Measurements from ENCODE around the gene FRMPD3. TPM values are rescaled to one million over a fixed set of nuclear protein-coding genes. Genes with fewer than 3 reads are reported as not detected.

The FRMPD3 gene
- total RNA-seq, 1 experiment from 2014 or later, result 2.0 TPM

GRCh38 chrX:107465932-107466620, 16.6 kb downstream of the FRMPD3 start (continued):
- TF ChIP-seq SOX15 (CRISPR knock-in tag; IDR thresholded peaks at IDR 0.05) (no peak), ZSCAN18 (CRISPR knock-in tag; IDR thresholded peaks at IDR 0.05) (no peak)

- ChIA-PET CTCF (no interaction called here), POLR2A (no interaction called here)
- DNase-seq (ENCODE audit: low spot score) (no peak), ATAC-seq (no peak)
- Mint-ChIP-seq H3K27me3 (ENCODE audit: low read depth) (no peaks in the 10 kb centered on the region), H3K4me3 (no peak overlapping the region), H3K36me3 (no peaks in the 10 kb centered on the region), H3K27ac (no peak overlapping the region), H3K4me1 (peaks cover 19% of the 10 kb centered on the region), H3K9me3 (no peaks in the 10 kb centered on the region)
- TF ChIP-seq FOXP4 (CRISPR knock-in tag; IDR thresholded peaks at IDR 0.05) (no peak), ZNF138 (CRISPR knock-in tag; conservative IDR thresholded peaks at IDR 0.05) (no peak), NFE2L1 (CRISPR knock-in tag; IDR thresholded peaks at IDR 0.05) (no peak), ZNF121 (CRISPR knock-in tag; IDR thresholded peaks at IDR 0.05) (no peak), AFF4 (CRISPR knock-in tag; IDR thresholded peaks at IDR 0.05; ENCODE audit: borderline replicate concordance) (no peak), FOXJ3 (CRISPR knock-in tag; IDR thresholded peaks at IDR 0.05; ENCODE audit: borderline replicate concordance) (no peak), ZNF232 (CRISPR knock-in tag; IDR thresholded peaks at IDR 0.05) (no peak), HMGXB4 (CRISPR knock-in tag; IDR thresholded peaks at IDR 0.05) (no peak), PRDM15 (CRISPR knock-in tag; IDR thresholded peaks at IDR 0.05) (no peak), JUN (CRISPR knock-in tag; IDR thresholded peaks at IDR 0.05) (no peak), TEAD1 (CRISPR knock-in tag; IDR thresholded peaks at IDR 0.05) (no peak), ZNF263 (CRISPR knock-in tag; IDR thresholded peaks at IDR 0.05; ENCODE audit: low read depth) (no peak), EMX1 (CRISPR knock-in tag; IDR thresholded peaks at IDR 0.05) (no peak), NR3C1 (CRISPR knock-in tag; conservative IDR thresholded peaks at IDR 0.05; ENCODE audit: low read depth) (no peak), ZNF532 (CRISPR knock-in tag; IDR thresholded peaks at IDR 0.05; ENCODE audit: borderline replicate concordance) (no peak)
Measured at GRCh38 chrX:107467271-107467670, 17.8 kb downstream of the FRMPD3 start.
